NCI-H2107 (cell line): ENCODE data around the gene TNNT3.
"Not testable (repeated sequence)": the region's sequence is repeated elsewhere in the genome, so short reads cannot be mapped to it uniquely, and the experiment has no call there.

ENCODE experiments used
- DNase-seq: peaks from one replicate; lab custom pipeline; 2025; lab: John Stamatoyannopoulos, UW

The TNNT3 gene

GRCh38 chr11:1881442-1882264 is 37.9 kb upstream of the TNNT3 start:
- no peak for DNase-seq

GRCh38 chr11:1882265-1883238 is 37.0 kb upstream of the TNNT3 start:
- DNase-seq, result peak; percentile 51

- DNase-seq, result no peak
Observed at GRCh38 chr11:1883346-1884302, 35.9 kb upstream of the TNNT3 start.

GRCh38 chr11:1884303-1884700 is 35.2 kb upstream of the TNNT3 start:
- no peak for DNase-seq

GRCh38 chr11:1886551-1886950 is 33.0 kb upstream of the TNNT3 start:
- not testable (repeated sequence) for DNase-seq

- DNase-seq, result no peak
Observed at GRCh38 chr11:1887451-1888346, 31.8 kb upstream of the TNNT3 start.

- DNase-seq, result no peak
Observed at GRCh38 chr11:1888347-1888753, 31.2 kb upstream of the TNNT3 start.

GRCh38 chr11:1888811-1889210 is 30.7 kb upstream of the TNNT3 start:
- no peak for DNase-seq

- no peak for DNase-seq
Observed at GRCh38 chr11:1889224-1889930, 30.1 kb upstream of the TNNT3 start.

GRCh38 chr11:1889941-1890855 is 29.3 kb upstream of the TNNT3 start:
- no peak for DNase-seq

- no peak for DNase-seq
Observed at GRCh38 chr11:1890856-1891830, 28.4 kb upstream of the TNNT3 start.

GRCh38 chr11:1891831-1892115 is 27.7 kb upstream of the TNNT3 start, which contains the start of gene PRR33:
Gene PRR33 (minus strand): TSS chr11:1891895. CDS start chr11:1890584, 1,311 bp downstream.
- DNase-seq, result no peak

GRCh38 chr11:1892116-1892515 is 27.4 kb upstream of the TNNT3 start:
- DNase-seq, result no peak

GRCh38 chr11:1892558-1892957 is 26.9 kb upstream of the TNNT3 start:
- no peak for DNase-seq

- no peak for DNase-seq
Observed at GRCh38 chr11:1893581-1894359, 25.7 kb upstream of the TNNT3 start.

GRCh38 chr11:1894759-1895158 is 24.7 kb upstream of the TNNT3 start:
- no peak for DNase-seq

GRCh38 chr11:1896468-1896867 is 23.0 kb upstream of the TNNT3 start:
- no peak for DNase-seq
